ENCODE measurements around the gene NFKB2. TPM values are rescaled to one million over a fixed set of nuclear protein-coding genes. Genes with fewer than 3 reads are reported as not detected.
A peak's percentile ranks its signal among the peaks of the same experiment; 100 is the strongest.

The NFKB2 gene
- 100 to 1,000 TPM; 247 to 263 TPM for total RNA-seq

DNA sequence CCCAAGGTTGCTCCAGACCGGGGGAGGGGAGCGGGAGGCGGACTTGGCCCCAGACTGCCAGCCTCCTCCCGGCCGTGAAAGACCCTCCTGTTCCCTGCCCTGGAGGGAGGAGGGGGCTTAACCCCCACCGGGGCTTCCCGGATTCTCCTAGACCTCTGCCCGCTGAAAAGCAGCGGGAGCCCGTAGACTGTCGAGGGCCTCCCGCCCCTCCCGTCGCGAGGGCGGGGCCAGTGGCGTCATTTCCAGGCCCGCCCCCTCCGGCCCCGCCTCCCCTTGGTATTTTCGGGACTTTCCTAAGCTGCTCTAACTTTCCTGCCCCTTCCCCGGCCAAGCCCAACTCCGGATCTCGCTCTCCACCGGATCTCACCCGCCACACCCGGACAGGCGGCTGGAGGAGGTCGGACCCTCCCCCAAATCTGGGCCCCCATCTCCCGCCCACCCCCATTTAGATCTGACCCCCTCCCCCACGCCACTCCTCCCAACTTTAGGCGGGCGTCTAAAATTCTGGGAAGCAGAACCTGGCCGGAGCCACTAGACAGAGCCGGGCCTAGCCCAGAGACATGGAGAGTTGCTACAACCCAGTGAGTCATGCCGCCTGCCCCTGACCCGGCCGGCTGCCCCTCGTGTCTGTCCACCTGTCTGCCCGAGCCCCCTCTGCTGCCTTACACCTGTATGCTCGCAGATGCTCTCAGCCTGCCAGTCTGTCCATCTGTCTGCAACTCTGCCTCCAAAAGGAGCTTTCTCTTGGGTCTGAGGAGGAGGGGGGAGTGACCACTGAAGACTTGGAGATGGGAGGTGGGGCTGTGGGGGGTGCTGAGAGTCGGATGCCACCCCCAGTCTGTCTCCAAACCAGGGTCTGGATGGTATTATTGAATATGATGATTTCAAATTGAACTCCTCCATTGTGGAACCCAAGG lies at the start of gene NFKB2:
NFKB2 (plus strand) TSS at position 306 of the 917 bp plus-strand sequence; CDS start at position 561, 255 bp downstream.
- no peaks in the 10 kb centered on the region for H3K27me3 Mint-ChIP-seq
- H3K27ac Mint-ChIP-seq = peak within 1 kb of the TSS; percentile 99
- peak within 1 kb of the TSS; percentile 95 for H3K4me3 Mint-ChIP-seq
- H3K4me1 Mint-ChIP-seq = peaks cover 55% of the 10 kb centered on the region
- peak; percentile 91 for DNase-seq
- H3K36me3 Mint-ChIP-seq = peaks cover 54% of the 10 kb centered on the region
- no peaks in the 10 kb centered on the region for H3K9me3 Mint-ChIP-seq

DNA sequence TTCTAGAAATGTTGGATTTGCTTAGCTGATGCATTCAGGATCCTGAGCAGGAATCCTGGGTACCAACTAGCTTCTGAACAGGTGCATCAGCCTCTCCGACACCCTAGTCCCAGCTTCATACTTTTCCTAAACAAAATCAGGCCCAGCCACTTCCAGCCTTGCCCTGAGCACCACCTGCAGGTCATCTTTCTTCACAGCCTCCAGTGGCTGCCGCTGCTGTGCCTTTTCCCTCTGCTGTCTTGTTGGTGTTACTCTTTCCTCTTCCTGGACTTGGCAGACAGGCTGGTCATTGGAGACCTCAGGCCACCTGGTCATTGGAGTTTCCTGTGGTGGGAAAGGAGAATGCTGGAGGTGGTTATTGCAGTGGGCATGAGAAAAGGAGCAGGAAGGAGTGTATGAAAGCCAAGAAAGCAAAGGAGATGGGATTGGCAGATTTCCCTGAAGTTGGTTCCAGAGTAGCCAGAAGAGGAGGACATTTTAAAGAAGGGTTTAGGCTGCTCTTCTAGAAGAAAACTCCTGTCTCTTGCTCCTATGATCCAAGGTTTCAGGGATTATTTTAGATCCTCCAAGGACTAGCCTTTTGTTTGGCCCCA lies 48.2 kb upstream of the NFKB2 start:
- peaks cover 4% of the 10 kb centered on the region for H3K36me3 Mint-ChIP-seq
- H3K4me1 Mint-ChIP-seq = no peaks in the 10 kb centered on the region
- no peaks in the 10 kb centered on the region for H3K27me3 Mint-ChIP-seq
- no peak overlapping the region for H3K4me3 Mint-ChIP-seq
- peak; percentile 8 for DNase-seq
- no peak overlapping the region for H3K27ac Mint-ChIP-seq
- no peaks in the 10 kb centered on the region for H3K9me3 Mint-ChIP-seq

DNA sequence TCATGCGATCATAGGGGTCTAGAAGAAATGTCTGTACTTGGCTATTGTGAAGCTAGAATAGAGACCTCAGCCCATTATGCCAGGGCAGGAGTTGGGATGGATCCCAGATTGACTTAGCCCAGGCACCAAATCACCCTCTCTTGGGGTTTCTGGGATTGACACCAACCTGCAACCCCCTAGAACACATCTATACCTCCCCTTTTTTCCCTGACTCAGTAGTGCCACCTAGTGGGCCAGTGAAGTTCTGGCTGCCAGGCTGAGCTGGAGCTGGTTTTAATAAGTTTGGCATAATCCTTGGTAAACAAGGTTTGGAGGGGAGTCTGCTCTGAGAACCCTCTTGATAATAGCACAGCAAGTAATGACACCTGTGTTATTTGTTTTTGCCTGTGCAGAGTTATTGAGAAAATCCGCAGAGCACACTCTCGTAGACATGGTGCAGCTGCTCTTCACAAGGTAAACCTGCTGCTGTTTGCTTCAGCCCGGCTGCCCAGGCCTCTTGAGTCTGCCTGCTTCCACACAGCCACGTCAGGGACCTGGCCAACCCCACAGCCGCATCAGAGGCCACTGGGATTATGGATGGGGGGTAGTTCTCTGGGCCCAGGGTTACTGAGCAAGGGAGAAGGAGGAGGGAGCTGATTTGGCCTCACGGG lies 43.3 kb upstream of the NFKB2 start:
- Mint-ChIP-seq H3K27me3 (no peaks in the 10 kb centered on the region), H3K9me3 (no peaks in the 10 kb centered on the region), H3K4me1 (no peaks in the 10 kb centered on the region), H3K4me3 (no peak overlapping the region), H3K27ac (no peak overlapping the region), H3K36me3 (peaks cover 3% of the 10 kb centered on the region)
- DNase-seq = peak; percentile 60

DNA sequence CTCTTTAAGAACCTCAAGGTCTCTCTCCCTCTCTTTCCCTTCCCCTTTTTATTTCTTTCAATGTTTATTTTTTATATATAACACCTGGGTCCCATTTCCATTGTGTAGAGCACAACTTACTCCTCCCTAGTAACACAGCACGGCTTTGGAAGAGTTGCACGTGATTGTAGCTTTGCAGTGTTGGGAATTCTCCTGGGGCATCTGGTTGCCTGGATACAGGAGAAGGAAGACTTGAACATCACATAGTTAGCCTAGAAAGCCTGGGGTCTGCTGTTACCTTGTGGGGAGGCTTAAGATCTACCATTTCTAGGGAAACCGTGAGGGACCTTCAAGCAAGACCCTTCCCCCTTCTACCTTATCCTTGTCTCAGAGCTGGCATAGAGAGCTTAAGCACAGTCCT lies 41.1 kb upstream of the NFKB2 start:
- H3K27ac Mint-ChIP-seq = no peak overlapping the region
- no peaks in the 10 kb centered on the region for H3K4me1 Mint-ChIP-seq
- H3K36me3 Mint-ChIP-seq = peaks cover 9% of the 10 kb centered on the region
- no peak for DNase-seq
- no peaks in the 10 kb centered on the region for H3K9me3 Mint-ChIP-seq
- H3K4me3 Mint-ChIP-seq = no peak overlapping the region
- no peaks in the 10 kb centered on the region for H3K27me3 Mint-ChIP-seq

DNA sequence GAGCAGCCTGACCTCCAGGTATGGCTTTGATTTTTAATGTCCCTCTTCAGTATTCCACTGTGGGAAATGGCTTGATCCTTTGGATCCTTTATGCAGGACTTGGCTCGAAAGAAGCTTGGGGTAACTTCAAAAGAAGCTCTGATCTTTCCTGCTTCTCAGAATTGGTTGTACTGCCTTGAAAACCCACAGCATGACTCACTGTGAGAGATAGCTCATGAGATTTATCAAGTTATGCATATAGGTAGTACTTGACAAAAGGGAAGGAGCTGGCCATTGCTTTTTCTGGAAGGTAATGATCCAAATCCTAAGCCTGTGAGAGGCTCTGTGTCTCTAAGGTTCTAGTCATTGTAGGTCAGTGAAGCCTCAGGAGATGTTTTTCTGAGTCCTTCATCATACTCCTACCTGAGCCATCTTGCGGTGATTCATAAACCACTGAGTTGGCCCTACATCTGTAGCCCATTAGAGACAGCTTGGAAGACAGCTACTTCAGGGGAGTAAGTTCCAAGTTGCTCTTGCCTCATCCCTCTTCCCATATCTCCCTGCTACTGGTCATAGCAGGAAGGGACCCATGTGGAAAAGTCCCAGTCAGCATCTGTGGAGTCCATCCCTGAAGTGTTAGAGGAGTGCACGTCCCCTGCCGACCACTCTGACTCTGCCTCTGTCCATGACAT lies 36.7 kb upstream of the NFKB2 start:
- H3K9me3 Mint-ChIP-seq = no peaks in the 10 kb centered on the region
- H3K27me3 Mint-ChIP-seq = no peaks in the 10 kb centered on the region
- no peak overlapping the region for H3K27ac Mint-ChIP-seq
- no peak for DNase-seq
- H3K36me3 Mint-ChIP-seq = peaks cover 21% of the 10 kb centered on the region
- H3K4me3 Mint-ChIP-seq = no peak overlapping the region
- H3K4me1 Mint-ChIP-seq = no peaks in the 10 kb centered on the region

DNA sequence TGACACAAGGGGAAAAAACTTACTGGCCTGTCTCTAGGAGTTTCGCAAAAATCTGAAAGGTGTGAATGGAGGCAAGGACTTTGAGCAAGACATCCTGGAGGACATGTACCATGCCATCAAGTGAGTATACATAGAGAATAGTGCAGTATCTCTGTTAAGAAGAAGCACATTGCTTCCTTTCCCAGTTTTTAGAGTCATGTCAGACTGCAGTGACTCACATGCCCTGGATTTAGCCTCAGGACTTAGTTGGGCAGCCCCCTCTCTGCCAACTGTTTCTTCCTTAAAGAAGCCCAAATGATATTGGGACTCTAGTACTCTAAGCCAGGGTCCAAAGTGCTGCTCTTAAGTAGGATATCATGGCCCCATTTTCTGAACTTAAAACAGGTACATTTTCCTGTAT lies 28.1 kb upstream of the NFKB2 start:
- Mint-ChIP-seq H3K27me3 (no peaks in the 10 kb centered on the region), H3K4me1 (no peaks in the 10 kb centered on the region), H3K36me3 (peaks cover 23% of the 10 kb centered on the region), H3K27ac (no peak overlapping the region), H3K9me3 (no peaks in the 10 kb centered on the region), H3K4me3 (no peak overlapping the region)
- no peak for DNase-seq

DNA sequence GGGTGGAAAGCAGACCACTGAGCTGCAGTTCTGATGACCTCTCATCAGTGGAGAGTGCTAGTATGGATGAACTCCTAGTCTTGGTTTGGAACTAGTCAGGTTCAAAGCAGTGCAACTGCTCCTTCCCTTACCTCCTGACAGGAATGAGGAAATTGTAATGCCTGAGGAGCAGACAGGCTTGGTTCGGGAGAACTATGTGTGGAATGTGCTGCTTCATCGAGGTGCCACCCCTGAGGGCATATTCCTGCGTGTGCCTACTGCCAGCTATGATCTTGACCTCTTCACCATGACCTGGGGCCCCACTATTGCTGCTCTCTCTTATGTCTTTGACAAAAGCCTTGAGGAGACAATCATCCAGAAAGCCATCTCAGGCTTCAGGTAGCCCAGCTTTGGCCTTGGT lies 27.4 kb upstream of the NFKB2 start:
- DNase-seq = no peak
- Mint-ChIP-seq H3K4me1 (no peaks in the 10 kb centered on the region), H3K36me3 (peaks cover 25% of the 10 kb centered on the region), H3K27ac (no peak overlapping the region), H3K27me3 (no peaks in the 10 kb centered on the region), H3K4me3 (no peak overlapping the region), H3K9me3 (no peaks in the 10 kb centered on the region)

DNA sequence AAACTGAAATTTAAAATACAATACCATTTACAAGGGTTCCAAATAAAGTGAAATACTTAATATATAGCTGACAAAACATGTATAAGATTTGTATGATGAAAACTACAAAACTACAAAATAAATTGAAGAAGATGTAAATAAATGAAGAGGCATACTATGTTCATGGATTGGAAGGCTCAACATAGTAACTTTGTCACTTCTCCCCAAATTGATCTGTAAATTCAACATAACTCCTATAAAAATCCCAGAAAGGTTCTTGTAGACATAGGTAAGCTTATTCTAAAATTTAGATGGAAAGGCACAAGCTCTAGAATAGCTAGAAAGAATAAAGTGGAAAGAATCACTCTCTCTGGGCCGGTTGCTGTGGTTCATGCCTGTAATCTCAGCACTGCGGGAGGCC lies 24.2 kb upstream of the NFKB2 start:
- no peak for DNase-seq
- no peaks in the 10 kb centered on the region for H3K9me3 Mint-ChIP-seq
- H3K36me3 Mint-ChIP-seq = peaks cover 23% of the 10 kb centered on the region
- H3K4me1 Mint-ChIP-seq = no peaks in the 10 kb centered on the region
- H3K27ac Mint-ChIP-seq = no peak overlapping the region
- H3K4me3 Mint-ChIP-seq = no peak overlapping the region
- H3K27me3 Mint-ChIP-seq = no peaks in the 10 kb centered on the region

DNA sequence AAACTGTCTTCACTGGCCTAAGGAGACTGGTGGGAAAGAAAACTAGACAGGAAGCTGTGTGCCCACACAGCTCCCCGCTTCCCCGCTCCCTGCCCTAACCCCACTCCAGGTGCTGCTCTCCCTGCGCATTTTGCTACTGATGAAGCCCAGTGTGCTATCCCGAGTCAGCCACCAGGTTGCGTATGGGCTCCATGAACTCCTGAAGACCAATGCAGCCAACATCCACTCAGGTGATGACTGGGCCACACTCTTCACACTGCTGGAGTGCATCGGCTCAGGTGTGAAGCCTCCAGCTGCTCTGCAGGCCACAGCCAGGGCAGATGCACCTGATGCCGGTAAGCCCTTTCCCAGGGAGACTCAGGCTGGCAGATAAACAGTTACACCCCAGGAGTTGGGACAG lies 20.3 kb upstream of the NFKB2 start:
- H3K4me1 Mint-ChIP-seq = no peaks in the 10 kb centered on the region
- H3K9me3 Mint-ChIP-seq = no peaks in the 10 kb centered on the region
- no peak for DNase-seq
- H3K4me3 Mint-ChIP-seq = no peak overlapping the region
- H3K27ac Mint-ChIP-seq = no peak overlapping the region
- no peaks in the 10 kb centered on the region for H3K27me3 Mint-ChIP-seq
- peaks cover 18% of the 10 kb centered on the region for H3K36me3 Mint-ChIP-seq

DNA sequence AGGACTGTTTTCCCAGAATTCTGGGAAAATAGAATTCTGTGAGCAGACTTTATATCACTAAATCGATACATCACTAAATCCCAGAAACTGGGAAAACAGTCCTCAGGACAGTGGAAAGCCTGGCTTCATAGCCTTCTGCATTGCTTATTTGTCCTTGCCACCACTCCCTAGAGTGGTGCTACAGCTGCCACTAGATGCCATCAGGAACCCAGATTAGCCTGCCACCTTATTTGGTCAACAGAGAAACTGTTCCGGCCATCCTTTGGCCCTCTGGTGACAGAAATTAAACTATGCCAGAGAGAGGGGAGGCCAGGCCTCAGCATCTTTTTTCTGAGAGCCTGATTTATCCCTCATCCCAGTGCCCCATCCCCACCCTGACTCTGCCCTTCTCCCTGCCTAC lies 19.6 kb upstream of the NFKB2 start:
- H3K36me3 Mint-ChIP-seq = peaks cover 18% of the 10 kb centered on the region
- H3K27me3 Mint-ChIP-seq = no peaks in the 10 kb centered on the region
- H3K4me3 Mint-ChIP-seq = no peak overlapping the region
- no peak overlapping the region for H3K27ac Mint-ChIP-seq
- no peaks in the 10 kb centered on the region for H3K4me1 Mint-ChIP-seq
- DNase-seq = no peak
- H3K9me3 Mint-ChIP-seq = no peaks in the 10 kb centered on the region

DNA sequence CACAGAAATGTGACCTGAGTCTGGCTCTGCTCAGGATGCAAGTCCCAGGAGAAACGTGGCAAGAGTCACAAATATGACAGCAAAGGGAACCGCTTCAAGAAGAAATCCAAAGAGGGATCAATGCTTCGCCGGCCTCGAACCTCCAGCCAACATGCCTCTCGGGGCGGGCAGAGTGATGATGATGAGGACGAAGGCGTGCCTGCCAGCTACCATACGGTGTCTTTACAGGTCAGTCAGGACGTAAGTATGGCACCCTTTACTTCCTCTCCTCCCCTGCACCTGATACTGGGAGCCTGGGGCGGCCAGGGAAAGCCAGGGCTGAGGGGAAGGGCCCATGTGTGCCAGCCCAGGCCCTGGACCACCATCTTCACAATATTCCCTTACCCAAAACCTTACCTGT lies 18.6 kb upstream of the NFKB2 start:
- H3K9me3 Mint-ChIP-seq = no peaks in the 10 kb centered on the region
- H3K27ac Mint-ChIP-seq = no peak overlapping the region
- H3K27me3 Mint-ChIP-seq = no peaks in the 10 kb centered on the region
- DNase-seq = no peak
- no peaks in the 10 kb centered on the region for H3K4me1 Mint-ChIP-seq
- H3K36me3 Mint-ChIP-seq = peaks cover 16% of the 10 kb centered on the region
- H3K4me3 Mint-ChIP-seq = no peak overlapping the region

DNA sequence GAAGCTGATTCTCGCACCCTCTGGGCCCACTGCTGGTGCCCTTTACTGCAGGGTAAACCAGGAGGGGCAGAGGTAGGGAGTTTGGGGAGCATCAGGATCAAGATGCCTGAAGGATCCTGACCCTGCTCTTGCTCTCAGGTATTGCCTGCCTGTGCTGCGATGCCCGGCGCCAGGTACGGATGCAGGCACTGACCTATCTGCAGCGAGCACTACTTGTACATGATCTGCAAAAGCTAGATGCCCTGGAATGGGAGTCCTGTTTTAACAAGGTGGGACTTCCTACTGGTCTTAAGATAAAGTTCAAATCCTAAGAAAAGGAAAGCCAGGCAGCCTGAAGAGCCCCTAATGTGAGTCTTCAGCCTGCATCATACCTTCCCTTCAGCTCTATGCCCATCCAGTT lies 16.1 kb upstream of the NFKB2 start:
- Mint-ChIP-seq H3K36me3 (peaks cover 20% of the 10 kb centered on the region), H3K27me3 (no peaks in the 10 kb centered on the region), H3K27ac (no peak overlapping the region), H3K9me3 (no peaks in the 10 kb centered on the region), H3K4me3 (no peak overlapping the region), H3K4me1 (peaks cover 3% of the 10 kb centered on the region)
- DNase-seq = no peak

DNA sequence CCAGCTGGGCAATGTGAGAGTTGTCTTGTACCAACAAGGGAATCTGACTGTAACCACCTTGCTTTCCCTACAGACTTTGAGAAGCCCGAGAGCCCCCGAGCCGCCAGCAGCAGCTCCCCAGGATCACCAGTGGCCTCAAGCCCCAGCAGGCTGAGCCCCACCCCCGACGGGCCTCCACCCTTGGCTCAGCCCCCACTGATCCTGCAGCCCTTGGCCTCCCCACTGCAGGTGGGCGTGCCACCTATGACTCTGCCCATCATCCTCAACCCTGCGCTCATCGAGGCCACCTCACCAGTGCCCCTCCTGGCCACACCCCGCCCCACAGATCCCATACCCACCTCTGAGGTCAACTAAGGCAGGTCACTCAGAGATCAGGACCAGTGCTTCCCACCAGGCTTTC lies 13.5 kb upstream of the NFKB2 start:
- Mint-ChIP-seq H3K27ac (no peak overlapping the region), H3K27me3 (no peaks in the 10 kb centered on the region), H3K4me3 (no peak overlapping the region), H3K4me1 (peaks cover 6% of the 10 kb centered on the region), H3K9me3 (no peaks in the 10 kb centered on the region), H3K36me3 (peaks cover 17% of the 10 kb centered on the region)
- DNase-seq = no peak

DNA sequence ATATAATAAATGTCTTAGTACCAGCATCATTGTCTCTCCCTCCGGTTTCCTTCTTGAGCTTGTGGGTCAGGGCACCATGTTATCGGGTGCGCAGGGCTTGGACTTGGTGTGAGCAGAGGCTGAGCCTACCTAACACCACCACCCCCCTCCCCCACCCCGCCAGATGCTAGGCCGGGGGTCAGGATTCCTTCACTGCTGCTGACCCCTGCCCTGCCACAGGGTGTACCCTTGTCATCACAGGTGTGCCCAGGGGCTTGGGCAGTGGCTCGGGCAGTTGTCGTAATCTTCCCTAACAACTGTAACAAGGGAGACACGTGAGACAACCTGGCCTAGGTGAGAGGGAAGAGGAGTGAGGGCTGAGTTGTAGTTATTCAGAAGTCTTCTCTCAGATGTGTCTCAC lies 12.6 kb upstream of the NFKB2 start:
- Mint-ChIP-seq H3K27ac (no peak overlapping the region), H3K4me1 (peaks cover 6% of the 10 kb centered on the region), H3K36me3 (peaks cover 17% of the 10 kb centered on the region), H3K9me3 (no peaks in the 10 kb centered on the region), H3K27me3 (no peaks in the 10 kb centered on the region), H3K4me3 (no peak overlapping the region)
- no peak for DNase-seq

DNA sequence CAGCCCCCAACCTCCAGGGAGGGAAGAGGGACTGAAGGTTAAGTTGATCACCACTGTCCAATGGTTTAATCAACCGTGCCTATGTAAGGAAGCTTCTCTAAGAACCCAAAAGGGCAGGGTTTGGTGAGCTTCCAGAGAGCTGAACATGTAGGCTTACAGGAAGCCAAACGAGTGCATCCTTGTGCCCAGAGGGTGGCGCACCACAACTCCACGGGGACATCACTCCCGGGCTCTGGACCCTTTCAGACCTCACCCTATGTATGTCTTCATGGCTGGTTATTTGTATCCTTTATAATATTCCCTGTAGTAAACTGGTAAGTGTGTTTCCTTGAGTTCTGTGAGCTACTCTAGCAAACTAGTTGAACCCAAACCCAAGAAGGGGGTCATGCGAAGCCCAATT lies 11.5 kb upstream of the NFKB2 start:
- no peaks in the 10 kb centered on the region for H3K27me3 Mint-ChIP-seq
- H3K4me3 Mint-ChIP-seq = no peak overlapping the region
- peaks cover 6% of the 10 kb centered on the region for H3K4me1 Mint-ChIP-seq
- peaks cover 17% of the 10 kb centered on the region for H3K36me3 Mint-ChIP-seq
- no peak overlapping the region for H3K27ac Mint-ChIP-seq
- DNase-seq = no peak
- no peaks in the 10 kb centered on the region for H3K9me3 Mint-ChIP-seq
